Skeletal muscle tissue (tissue), 4 donors: ENCODE measurements around the gene TECTA. TPM values are rescaled to one million over a fixed set of nuclear protein-coding genes. Genes with fewer than 3 reads are reported as not detected.

Experiments
- H3K27ac ChIP-seq: one replicate; pipeline ENCODE4 v1.7.0; 2013; ENCODE audit warnings: mild to moderate bottlenecking, low read depth, low read length, inconsistent platforms
- H3K27me3 ChIP-seq, 3 donors: one replicate each; pipeline ENCODE4 v1.7.0; 2013; ENCODE audit warnings: low read length in 3 of 3; ENCODE audit not compliant: control insufficient read depth in 3 of 3, insufficient read depth in 3 of 3
- H3K36me3 ChIP-seq, 3 donors: one replicate each; pipeline ENCODE4 v1.7.0; 2013; ENCODE audit warnings: low read length in 3 of 3; ENCODE audit not compliant: control insufficient read depth in 3 of 3, insufficient read depth in 3 of 3
- H3K4me1 ChIP-seq, 3 donors: one replicate each; pipeline ENCODE4 v1.7.0; 2013; ENCODE audit warnings: low read length in 3 of 3, mild to moderate bottlenecking in 3 of 3; ENCODE audit not compliant: control insufficient read depth in 3 of 3, insufficient read depth in 3 of 3
- H3K4me3 ChIP-seq, 3 donors: one replicate each; pipeline ENCODE4 v1.7.0; 2013; ENCODE audit warnings: low read length in 3 of 3
- H3K9ac ChIP-seq, 3 donors: one replicate each; pipeline ENCODE4 v1.7.0; 2013; ENCODE audit warnings: low read length in 3 of 3, mild to moderate bottlenecking in 3 of 3, moderate library complexity in 2 of 3, low read depth in 1 of 3
- H3K9me3 ChIP-seq, 3 donors: one replicate each; pipeline ENCODE4 v1.7.0; 2013; ENCODE audit warnings: low read length in 3 of 3; ENCODE audit not compliant: control insufficient read depth in 3 of 3
- total RNA-seq: library from RNA; depleted of rRNA; stranded (reverse); fragments of >200 nt; gene quantifications from one replicate; pipeline ENCODE4 v1.2.3, GENCODE V29; 2014
- donor health status: Osteomylitis.

The TECTA gene
- total RNA-seq, 1 donor from 2014 or later: 1.0 TPM

DNA sequence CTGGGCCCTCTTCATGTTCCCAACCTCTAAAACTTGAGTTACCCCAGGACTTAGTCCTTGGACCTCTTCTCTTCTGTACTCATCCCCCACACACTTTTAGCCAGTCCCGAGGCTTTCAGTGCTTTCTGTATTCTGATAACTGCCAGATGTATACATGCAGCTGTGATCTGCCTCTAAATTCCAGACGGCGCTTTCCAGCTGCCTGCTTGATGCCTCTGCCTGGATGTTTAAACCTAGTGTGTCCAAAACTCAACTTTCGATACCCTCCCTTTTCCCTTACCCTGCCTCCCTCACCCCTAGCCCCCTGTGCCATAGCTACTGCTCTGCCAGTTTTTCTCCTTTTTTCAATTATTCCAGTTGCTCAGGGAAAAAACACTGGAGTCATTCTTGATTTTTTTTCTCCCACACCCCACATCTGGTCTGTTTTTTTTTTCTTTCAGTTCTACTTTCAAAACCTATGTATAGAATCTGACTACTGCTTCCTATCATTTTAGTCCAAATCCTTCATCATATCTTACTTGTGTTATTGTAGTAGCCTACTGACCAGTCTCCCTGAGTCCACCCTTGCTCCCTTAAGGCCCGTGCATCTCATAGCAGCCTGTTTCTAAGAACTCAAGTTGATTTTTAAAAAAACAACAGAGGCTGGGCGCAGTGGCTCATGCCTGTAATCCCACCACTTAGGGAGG lies 32.9 kb upstream of the TECTA start:
- no peak overlapping the region for H3K27ac ChIP-seq
- H3K36me3 ChIP-seq: peaks cover 0 to 16% (median 5%) of the 10 kb centered on the region in 3 donors
- H3K4me3 ChIP-seq: no peak overlapping the region
- no peak overlapping the region for H3K9ac ChIP-seq
- H3K4me1 ChIP-seq: no peaks in the 10 kb centered on the region
- H3K9me3 ChIP-seq: no peaks in the 10 kb centered on the region
- H3K27me3 ChIP-seq: no peaks in the 10 kb centered on the region

DNA sequence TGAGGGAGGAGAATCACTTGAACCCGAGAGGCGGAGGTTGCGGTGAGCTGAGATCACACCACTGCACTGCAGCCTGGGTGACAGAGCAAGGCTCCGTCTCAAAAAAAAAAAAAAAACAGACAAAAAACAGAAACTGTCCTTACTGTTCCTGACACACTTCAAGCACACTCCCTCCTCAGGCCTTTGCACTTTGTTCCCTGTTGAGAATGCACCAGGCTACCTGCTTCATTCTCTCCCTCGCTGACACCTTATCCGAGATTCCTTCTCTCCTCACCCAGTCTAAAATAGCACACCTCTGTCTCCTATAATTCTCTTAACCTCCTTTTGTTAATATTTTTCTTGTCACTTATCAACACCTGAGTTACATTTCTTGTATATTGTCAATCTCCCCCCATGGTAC lies 32.3 kb upstream of the TECTA start:
- Histone ChIP-seq H3K4me1 (no peaks in the 10 kb centered on the region), H3K36me3 (peaks cover 0 to 14% (median 5%) of the 10 kb centered on the region in 3 donors), H3K27ac (no peak overlapping the region), H3K27me3 (no peaks in the 10 kb centered on the region), H3K4me3 (no peak overlapping the region), H3K9me3 (no peaks in the 10 kb centered on the region), H3K9ac (no peak overlapping the region)

DNA sequence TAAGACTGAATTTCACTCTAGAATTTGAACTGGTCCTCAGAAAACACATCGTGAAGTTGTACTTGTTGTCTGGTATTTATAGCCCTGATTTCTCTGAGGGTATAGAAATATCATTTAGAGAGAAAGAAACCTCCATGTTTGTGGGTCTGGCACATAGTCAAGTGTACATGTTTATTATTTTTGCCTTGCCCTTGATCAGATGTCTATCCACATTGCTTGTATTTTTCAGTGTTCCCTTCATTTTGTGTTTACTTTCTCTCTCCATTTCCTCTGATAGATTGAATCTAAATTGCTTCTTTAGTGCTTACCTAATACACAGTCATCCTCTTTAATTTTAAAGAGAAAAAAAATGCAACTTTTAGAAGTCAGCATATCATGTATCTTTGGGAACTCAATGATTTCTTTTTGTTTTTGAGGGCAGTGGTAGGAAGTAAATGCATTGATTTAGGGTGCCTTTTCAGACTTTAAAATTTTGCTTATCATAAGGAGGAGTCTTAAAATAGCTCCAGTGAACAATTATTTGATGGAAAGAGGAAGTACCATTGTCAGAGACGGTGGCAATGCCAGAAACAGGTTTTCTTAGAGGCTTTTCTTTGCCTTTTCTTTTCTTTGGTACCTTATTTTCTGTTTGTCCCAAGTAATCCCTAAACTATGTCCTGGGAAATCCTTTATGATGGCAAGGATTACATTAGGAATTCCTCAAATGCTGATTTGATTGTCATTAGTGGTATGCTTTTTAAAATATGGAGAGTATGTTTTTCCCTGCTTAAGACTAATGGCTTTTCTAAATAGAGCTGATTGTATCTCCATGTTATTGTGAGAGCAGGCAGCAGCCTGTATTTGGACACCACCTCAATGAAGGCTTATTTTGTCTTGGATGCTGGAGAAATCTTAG lies 29.8 kb upstream of the TECTA start:
- no peaks in the 10 kb centered on the region for H3K27me3 ChIP-seq

DNA sequence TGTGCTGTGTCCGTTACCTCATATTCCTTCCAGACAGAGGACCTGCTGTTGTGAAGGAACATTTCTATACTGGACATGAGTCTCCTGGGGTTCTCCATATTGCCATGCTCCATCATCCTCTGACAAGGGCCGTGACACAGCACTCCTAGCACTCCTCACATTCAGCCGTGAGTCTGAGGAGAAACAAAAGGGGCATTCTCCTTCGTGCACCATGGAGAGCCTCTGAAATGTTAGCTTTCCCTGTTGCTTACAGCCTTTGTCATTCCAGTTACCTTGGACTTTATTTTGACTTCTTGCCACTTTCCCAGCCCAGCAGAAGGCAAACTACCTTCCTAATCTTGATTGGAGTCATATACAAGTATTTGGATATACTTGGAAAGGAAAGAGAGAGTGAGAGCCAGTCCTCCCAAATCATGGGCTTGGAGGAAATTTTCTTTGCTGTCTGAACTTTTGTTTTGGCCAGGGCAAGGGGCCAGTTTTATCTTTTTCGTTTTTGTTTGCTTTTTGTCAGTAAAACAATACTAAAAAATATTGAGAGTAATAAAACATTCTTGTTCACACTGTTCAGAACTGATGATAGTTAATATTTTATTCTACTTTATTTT lies 29.1 kb upstream of the TECTA start:
- no peaks in the 10 kb centered on the region for H3K27me3 ChIP-seq
- H3K9me3 ChIP-seq: no peaks in the 10 kb centered on the region
- H3K4me3 ChIP-seq: no peak overlapping the region
- no peaks in the 10 kb centered on the region for H3K4me1 ChIP-seq
- H3K9ac ChIP-seq: no peak overlapping the region
- H3K27ac ChIP-seq: no peak overlapping the region
- H3K36me3 ChIP-seq: peaks cover 2 to 7% (median 6%) of the 10 kb centered on the region in 3 donors

More for the DNA sequence above, 29.8 kb upstream of the TECTA start:
- Histone ChIP-seq H3K4me3 (no peak overlapping the region), H3K27ac (no peak overlapping the region), H3K9ac (no peak overlapping the region), H3K4me1 (no peaks in the 10 kb centered on the region), H3K36me3 (peaks cover 2 to 7% (median 6%) of the 10 kb centered on the region in 3 donors), H3K9me3 (no peaks in the 10 kb centered on the region)

DNA sequence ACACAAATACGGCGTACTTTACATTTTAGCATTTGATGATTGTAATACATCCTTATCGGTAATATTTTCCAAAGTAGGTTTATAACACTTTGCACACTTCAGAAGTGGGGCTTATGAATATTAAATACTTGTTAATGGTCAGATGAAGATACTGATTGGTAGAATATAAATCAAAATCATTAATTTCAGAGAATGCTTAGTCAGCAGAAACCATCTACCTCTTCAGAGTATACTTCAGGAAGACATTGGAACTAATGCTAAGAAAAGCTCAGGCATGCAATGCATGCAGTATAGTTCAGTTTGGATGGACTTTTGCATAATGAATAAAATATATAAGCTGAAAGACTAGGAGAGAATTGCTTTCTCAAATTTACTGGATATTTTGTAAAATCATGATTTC lies 19.7 kb upstream of the TECTA start:
- H3K9ac ChIP-seq: no peak overlapping the region
- H3K9me3 ChIP-seq: no peaks in the 10 kb centered on the region
- H3K27me3 ChIP-seq: no peaks in the 10 kb centered on the region
- no peaks in the 10 kb centered on the region for H3K36me3 ChIP-seq
- no peak overlapping the region for H3K27ac ChIP-seq
- no peaks in the 10 kb centered on the region for H3K4me1 ChIP-seq
- H3K4me3 ChIP-seq: no peak overlapping the region

DNA sequence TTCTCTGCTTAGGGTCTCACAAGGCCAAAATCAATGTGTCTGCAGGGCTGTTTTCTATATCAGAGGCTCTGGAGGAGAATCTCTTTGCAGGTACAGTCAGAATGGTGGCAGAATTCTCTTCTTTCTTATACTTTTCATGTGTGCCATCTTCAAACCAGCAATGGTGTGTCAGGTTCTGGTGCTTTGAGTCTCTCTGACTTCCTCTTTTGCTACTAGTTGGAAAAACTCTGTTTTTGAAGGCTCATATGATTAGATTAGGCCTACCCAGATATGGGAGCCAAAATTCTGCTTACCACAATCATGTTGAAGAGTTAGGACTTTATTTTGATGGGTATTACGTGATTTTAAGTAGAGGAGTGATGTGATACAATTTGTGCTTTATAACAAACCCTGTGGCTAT lies 18.8 kb upstream of the TECTA start:
- Histone ChIP-seq H3K9ac (no peak overlapping the region), H3K4me3 (no peak overlapping the region), H3K9me3 (no peaks in the 10 kb centered on the region), H3K4me1 (no peaks in the 10 kb centered on the region), H3K27ac (no peak overlapping the region), H3K36me3 (peaks cover 0 to 7% (median 6%) of the 10 kb centered on the region in 3 donors), H3K27me3 (no peaks in the 10 kb centered on the region)

DNA sequence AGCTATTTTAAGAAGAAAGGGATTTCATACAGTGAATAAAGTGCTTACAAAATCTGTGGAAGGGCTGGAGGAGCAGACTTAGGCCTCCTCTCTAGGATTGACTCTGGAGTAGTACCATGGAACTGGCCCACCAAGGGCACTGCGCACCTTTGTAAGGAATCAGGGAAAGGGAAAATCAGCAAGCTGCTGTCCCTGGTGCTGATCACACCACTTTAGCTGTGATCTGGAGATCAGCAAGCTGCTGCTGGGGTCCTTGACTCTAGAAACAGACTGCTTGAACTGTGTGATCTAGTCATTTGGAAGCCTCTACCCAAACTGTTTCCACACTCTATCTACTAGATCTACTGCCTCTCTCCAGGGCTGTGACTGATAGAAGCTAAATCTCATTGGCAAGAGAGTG lies 18.4 kb upstream of the TECTA start:
- Histone ChIP-seq H3K27ac (no peak overlapping the region), H3K9ac (no peak overlapping the region), H3K36me3 (peaks cover 0 to 8% (median 8%) of the 10 kb centered on the region in 3 donors), H3K4me3 (no peak overlapping the region), H3K4me1 (no peaks in the 10 kb centered on the region), H3K27me3 (no peaks in the 10 kb centered on the region), H3K9me3 (no peaks in the 10 kb centered on the region)

DNA sequence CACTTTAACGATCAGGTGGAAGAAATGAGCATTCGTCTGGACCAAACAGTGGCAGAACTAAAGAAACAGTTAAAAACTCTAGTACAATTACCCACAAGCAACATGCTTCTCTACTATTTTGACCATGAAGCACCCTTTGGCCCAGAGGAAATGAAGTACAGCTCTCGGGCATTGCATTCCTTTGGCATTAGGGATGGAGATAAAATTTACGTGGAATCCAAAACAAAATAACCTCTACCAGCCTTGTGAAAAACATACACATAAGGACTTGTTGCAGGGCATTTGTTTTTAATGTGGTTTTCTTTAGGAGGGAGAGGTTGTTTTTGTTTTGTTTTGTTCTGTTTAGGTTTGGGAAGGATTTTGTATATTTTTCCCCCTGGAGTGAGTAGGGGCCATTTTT lies 14.2 kb upstream of the TECTA start:
- no peak overlapping the region for H3K9ac ChIP-seq
- H3K9me3 ChIP-seq: no peaks in the 10 kb centered on the region
- no peak overlapping the region for H3K27ac ChIP-seq
- H3K36me3 ChIP-seq: peaks cover 0 to 8% (median 8%) of the 10 kb centered on the region in 3 donors
- no peak overlapping the region for H3K4me3 ChIP-seq
- H3K27me3 ChIP-seq: no peaks in the 10 kb centered on the region
- H3K4me1 ChIP-seq: no peaks in the 10 kb centered on the region

DNA sequence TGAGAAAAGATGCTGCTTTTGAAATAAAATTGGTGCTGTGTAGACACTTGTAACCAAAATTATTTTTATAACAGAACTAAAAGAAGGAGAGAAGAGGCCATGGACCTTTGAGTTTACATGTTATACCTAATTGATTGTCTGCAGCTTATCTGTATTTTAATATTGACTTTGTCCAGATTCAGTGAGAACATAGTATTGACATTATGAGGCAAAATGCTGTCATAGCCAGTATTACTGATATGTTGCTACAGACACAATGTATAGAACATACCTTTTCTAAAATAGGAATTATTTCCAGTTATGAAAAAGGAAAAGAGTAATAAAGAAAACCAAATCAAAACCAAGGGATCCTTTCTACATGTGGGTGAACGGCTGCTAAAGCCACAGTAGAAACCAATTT lies 11.5 kb upstream of the TECTA start:
- no peak overlapping the region for H3K9ac ChIP-seq
- no peaks in the 10 kb centered on the region for H3K27me3 ChIP-seq
- no peak overlapping the region for H3K27ac ChIP-seq
- H3K9me3 ChIP-seq: no peaks in the 10 kb centered on the region
- peaks cover 0 to 8% (median 8%) of the 10 kb centered on the region in 3 donors for H3K36me3 ChIP-seq
- no peaks in the 10 kb centered on the region for H3K4me1 ChIP-seq
- no peak overlapping the region for H3K4me3 ChIP-seq
